ENCODE data around the gene VAC14.

VAC14 gene

GRCh38 chr16:70804734-70805169, 3.8 kb upstream of the VAC14 start:
- TF ChIP-seq REST (IDR thresholded peaks at IDR 0.05; ENCODE audit: insufficient read depth in 1 of 2, low read depth in 2 of 2, low read length in 2 of 2), result no peak

GRCh38 chr16:70804153-70804733, 3.3 kb upstream of the VAC14 start:
- no peak for TF ChIP-seq TAF1 (IDR thresholded peaks at IDR 0.05; ENCODE audit: borderline replicate concordance, insufficient read depth, low read length)
- TF ChIP-seq REST (IDR thresholded peaks at IDR 0.05; ENCODE audit: insufficient read depth in 1 of 2, low read depth in 2 of 2, low read length in 2 of 2), result no peak
- TF ChIP-seq POLR2AphosphoS5 (IDR thresholded peaks at IDR 0.05; ENCODE audit: low read depth, low read length), result no peak
- TF ChIP-seq SIN3A (IDR thresholded peaks at IDR 0.05; ENCODE audit: borderline replicate concordance, insufficient read depth, low read length), result no peak
- no peak for TF ChIP-seq FOXP2 (optimal IDR thresholded peaks at IDR 0.05; ENCODE audit: borderline replicate concordance, extremely low read depth, extremely low read length, insufficient read depth)

- TF ChIP-seq REST (IDR thresholded peaks at IDR 0.05; ENCODE audit: insufficient read depth in 1 of 2, low read depth in 2 of 2, low read length in 2 of 2), result no peak
- no peak for TF ChIP-seq POLR2AphosphoS5 (IDR thresholded peaks at IDR 0.05; ENCODE audit: low read depth, low read length)
- no peak for TF ChIP-seq SIN3A (IDR thresholded peaks at IDR 0.05; ENCODE audit: borderline replicate concordance, insufficient read depth, low read length)
- no peak for TF ChIP-seq TAF1 (IDR thresholded peaks at IDR 0.05; ENCODE audit: borderline replicate concordance, insufficient read depth, low read length)
- TF ChIP-seq FOXP2 (optimal IDR thresholded peaks at IDR 0.05; ENCODE audit: borderline replicate concordance, extremely low read depth, extremely low read length, insufficient read depth), result no peak
Measured at GRCh38 chr16:70803319-70803718, 2.4 kb upstream of the VAC14 start.

GRCh38 chr16:70801611-70802010, 653 bp upstream of the VAC14 start:
- no peak for TF ChIP-seq FOXP2 (optimal IDR thresholded peaks at IDR 0.05; ENCODE audit: borderline replicate concordance, extremely low read depth, extremely low read length, insufficient read depth)
- no peak for TF ChIP-seq TAF1 (IDR thresholded peaks at IDR 0.05; ENCODE audit: borderline replicate concordance, insufficient read depth, low read length)
- TF ChIP-seq SIN3A (IDR thresholded peaks at IDR 0.05; ENCODE audit: borderline replicate concordance, insufficient read depth, low read length), result no peak
- TF ChIP-seq POLR2AphosphoS5 (IDR thresholded peaks at IDR 0.05; ENCODE audit: low read depth, low read length), result no peak
- no peak for TF ChIP-seq REST (IDR thresholded peaks at IDR 0.05; ENCODE audit: insufficient read depth in 1 of 2, low read depth in 2 of 2, low read length in 2 of 2)

GRCh38 chr16:70800311-70800710, 647 bp downstream of the VAC14 start:
- TF ChIP-seq REST (IDR thresholded peaks at IDR 0.05; ENCODE audit: insufficient read depth in 1 of 2, low read depth in 2 of 2, low read length in 2 of 2), result no peak
- TF ChIP-seq TAF1 (IDR thresholded peaks at IDR 0.05; ENCODE audit: borderline replicate concordance, insufficient read depth, low read length), result no peak
- no peak for TF ChIP-seq FOXP2 (optimal IDR thresholded peaks at IDR 0.05; ENCODE audit: borderline replicate concordance, extremely low read depth, extremely low read length, insufficient read depth)
- TF ChIP-seq POLR2AphosphoS5 (IDR thresholded peaks at IDR 0.05; ENCODE audit: low read depth, low read length), result no peak
- TF ChIP-seq SIN3A (IDR thresholded peaks at IDR 0.05; ENCODE audit: borderline replicate concordance, insufficient read depth, low read length), result no peak
